GM12865 (cell line): ENCODE measurements around the gene CD300H.

Source experiments
- DNase-seq: peaks from one replicate; pipeline ENCODE4 v3.0.0; 2010; ENCODE audit warnings: low read depth
- H3K4me3 ChIP-seq: 2 replicates; pipeline ENCODE4 v1.5.1; 2011; ENCODE audit warnings: mild to moderate bottlenecking, low read depth, low read length, control low read depth
- TF ChIP-seq, protein P1 (sequence below): IDR thresholded peaks from 2 replicates; pipeline ENCODE4 v1.5.1; 2011; ENCODE audit warnings: low read length, control low read depth, low read depth, inconsistent platforms; ENCODE audit not compliant: insufficient read depth; ENCODE audit errors: missing control alignments

Gene CD300H

DNA sequence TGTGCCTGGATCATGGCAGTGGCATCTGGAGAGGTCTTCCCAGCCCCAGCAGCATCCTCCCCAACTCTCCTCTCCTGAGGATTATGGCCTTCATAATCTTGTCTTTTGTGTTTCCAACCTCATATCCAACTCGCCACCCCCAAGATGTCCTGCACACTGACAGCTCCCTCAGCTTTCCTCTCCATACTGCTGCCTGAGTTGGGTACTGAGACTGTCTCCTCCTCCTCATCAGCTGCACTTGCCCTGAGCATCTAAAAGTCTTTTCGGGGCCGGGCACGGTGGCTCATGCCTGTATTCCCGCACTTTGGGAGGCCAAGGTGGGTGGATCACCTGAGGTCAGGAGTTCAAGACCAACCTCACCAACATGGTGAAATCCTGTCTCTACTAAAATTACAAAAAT, 38.1 kb downstream of the CD300H start:
- TF ChIP-seq, protein P1, sequence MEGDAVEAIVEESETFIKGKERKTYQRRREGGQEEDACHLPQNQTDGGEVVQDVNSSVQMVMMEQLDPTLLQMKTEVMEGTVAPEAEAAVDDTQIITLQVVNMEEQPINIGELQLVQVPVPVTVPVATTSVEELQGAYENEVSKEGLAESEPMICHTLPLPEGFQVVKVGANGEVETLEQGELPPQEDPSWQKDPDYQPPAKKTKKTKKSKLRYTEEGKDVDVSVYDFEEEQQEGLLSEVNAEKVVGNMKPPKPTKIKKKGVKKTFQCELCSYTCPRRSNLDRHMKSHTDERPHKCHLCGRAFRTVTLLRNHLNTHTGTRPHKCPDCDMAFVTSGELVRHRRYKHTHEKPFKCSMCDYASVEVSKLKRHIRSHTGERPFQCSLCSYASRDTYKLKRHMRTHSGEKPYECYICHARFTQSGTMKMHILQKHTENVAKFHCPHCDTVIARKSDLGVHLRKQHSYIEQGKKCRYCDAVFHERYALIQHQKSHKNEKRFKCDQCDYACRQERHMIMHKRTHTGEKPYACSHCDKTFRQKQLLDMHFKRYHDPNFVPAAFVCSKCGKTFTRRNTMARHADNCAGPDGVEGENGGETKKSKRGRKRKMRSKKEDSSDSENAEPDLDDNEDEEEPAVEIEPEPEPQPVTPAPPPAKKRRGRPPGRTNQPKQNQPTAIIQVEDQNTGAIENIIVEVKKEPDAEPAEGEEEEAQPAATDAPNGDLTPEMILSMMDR: no peak
- no peak for DNase-seq
- no peak overlapping the region for H3K4me3 ChIP-seq

DNA sequence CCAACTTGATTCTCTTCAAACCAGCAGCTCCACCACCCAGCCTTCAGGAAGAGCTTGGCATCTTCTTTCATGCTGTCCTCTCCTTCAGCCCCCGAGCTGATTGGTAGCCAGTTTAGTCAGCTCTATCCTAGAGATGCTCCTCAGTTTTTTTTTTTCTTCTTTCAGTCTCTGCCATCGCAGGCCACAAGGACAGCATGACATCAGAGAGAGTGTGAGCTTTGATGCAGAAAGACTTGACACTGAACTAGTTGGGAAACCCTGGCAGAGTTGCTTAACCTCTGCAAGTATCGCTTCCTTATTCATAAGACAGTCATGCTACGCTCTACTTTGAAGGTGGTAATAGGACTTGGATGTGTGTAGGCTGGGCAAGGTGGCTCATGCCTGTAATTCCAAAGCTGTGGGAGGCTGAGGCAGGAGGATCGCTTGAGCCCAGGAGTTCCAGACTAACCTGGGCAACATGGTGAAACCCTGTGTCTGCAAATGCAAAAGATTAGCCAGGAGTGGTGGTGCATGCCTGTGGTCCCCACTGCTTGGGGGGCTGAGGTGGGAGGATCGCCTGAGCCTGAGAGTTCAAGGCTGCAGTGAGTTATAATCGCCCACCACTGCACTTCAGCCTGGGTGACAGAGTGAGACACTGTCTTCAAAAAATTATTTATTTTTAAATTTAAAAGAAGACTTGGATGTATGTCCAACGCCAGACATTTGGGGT, 38.7 kb downstream of the CD300H start:
- no peak overlapping the region for H3K4me3 ChIP-seq
- TF ChIP-seq, protein P1: no peak
- peak; percentile 73 for DNase-seq

- DNase-seq: no peak
- TF ChIP-seq, protein P1: no peak
- no peak overlapping the region for H3K4me3 ChIP-seq
These were observed 39.6 kb downstream of the CD300H start for GRCh38 chr17:74527756-74528155.

DNA sequence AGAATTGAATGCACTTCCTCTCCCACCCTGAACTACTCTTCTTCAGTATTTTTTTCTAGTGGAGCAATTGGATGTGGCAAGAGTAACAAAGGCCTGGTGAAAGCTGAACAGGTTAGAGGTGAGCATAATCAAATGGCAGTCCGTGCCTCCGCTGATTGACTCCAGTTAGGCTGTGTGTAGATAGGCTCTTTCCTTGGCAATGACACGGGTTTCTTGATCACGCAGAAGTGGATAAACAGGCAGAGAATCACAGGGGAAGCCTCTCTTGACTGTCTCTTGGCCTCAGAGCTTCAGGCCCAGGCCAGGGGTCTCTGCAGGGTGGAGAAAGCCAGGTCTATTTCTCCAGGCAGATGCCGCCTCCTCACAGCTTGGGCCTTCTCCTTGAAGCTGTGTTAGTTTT, 40.2 kb downstream of the CD300H start:
- no peak for DNase-seq
- no peak overlapping the region for H3K4me3 ChIP-seq
- TF ChIP-seq, protein P1: no peak

DNA sequence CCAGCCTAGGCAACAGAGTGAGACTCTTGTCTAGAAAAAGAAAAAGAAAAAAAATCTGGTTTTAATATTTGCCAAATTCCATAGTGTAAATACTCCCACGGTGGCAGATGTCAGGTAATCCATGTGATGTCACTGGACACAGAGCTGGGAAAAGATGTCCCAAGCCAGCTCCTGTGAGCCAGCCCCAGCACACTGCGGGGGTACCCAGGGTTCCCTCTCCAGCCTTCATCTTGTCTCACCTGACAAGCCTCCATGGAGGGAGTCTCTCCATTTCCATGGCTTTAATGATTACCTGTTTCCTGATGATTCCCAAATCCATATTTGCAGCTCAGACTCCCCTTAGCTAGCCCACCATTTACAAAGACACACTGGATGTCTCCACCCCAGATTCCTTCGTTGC, 40.6 kb downstream of the CD300H start:
- no peak for DNase-seq
- no peak overlapping the region for H3K4me3 ChIP-seq
- TF ChIP-seq, protein P1: no peak

GRCh38 chr17:74525781-74526288, 41.5 kb downstream of the CD300H start:
- TF ChIP-seq, protein P1: no peak
- no peak for DNase-seq

GRCh38 chr17:74525465-74525725, 41.9 kb downstream of the CD300H start:
- no peak overlapping the region for H3K4me3 ChIP-seq
- no peak for DNase-seq
- TF ChIP-seq, protein P1: no peak

More at GRCh38 chr17:74525781-74526288, 41.5 kb downstream of the CD300H start:
- H3K4me3 ChIP-seq: no peak overlapping the region
